RPMI7951 (cell line): ENCODE data around the gene RPS6KA1. TPM values are rescaled to one million over a fixed set of nuclear protein-coding genes. Genes with fewer than 3 reads are reported as not detected.
A peak's percentile ranks its signal among the peaks of the same experiment; 100 is the strongest.
"Not testable (repeated sequence)": the region's sequence is repeated elsewhere in the genome, so short reads cannot be mapped to it uniquely, and the experiment has no call there.

Source experiments
- DNase-seq: peaks from one replicate; pipeline ENCODE4 v3.0.0-alpha.2; 2012; ENCODE audit warnings: low read depth
- total RNA-seq: library from RNA; depleted of rRNA; stranded (reverse); fragments of >200 nt; shearing (Covaris generic); gene quantifications from 2 replicates; pipeline ENCODE4 v1.2.3, GENCODE V29; 2014; rRNA removed

The RPS6KA1 gene
- total RNA-seq, 1 experiment from 2014 or later = 33.6 TPM

DNA sequence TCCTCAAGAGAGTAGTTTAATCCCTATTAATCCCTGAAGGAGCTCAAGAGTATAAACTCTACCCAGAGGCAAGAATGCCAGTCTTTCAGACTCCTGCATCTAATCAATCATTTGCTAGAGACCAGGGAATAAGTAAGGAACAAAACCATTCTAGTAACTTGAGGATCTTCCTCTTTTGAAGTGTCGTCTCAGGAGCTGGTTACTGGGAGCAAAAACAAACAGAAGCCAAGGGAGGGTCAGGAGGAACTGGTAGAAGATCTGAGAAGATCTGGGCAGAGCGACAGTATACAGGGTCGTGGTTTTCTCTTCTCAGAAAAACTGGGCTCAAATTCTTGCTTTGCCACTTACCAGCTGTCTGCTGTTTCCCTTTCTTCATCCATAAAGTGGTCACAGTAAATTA, 69.3 kb downstream of the RPS6KA1 start:
- no peak for DNase-seq

DNA sequence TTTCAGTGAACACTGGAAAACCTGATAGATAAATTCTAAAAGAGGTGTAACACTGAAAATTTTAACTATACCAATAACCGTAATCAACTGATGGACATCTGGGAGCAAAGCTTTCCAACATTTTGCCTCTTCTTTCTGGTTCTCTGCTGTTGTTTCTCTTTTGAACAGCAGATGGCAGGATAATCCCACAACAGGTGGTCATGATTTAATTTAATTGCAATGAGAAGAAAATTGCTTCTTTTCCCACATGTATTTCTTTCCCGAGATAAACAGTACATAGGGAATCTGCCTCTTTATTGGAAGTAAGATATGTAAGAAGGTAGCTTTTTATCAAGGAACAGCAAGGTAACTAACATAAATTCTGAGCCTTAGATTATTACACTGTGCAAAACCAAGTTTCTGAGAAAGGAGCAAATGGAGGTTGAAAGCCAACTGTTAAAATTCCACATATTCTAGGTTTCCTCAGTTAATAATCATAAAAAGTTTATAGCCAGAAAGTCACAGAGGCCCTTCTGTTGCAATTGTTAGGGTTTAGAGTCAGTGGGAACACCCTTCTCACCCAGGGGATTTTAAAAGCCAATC, 72.9 kb downstream of the RPS6KA1 start:
- DNase-seq = peak; percentile 65

DNA sequence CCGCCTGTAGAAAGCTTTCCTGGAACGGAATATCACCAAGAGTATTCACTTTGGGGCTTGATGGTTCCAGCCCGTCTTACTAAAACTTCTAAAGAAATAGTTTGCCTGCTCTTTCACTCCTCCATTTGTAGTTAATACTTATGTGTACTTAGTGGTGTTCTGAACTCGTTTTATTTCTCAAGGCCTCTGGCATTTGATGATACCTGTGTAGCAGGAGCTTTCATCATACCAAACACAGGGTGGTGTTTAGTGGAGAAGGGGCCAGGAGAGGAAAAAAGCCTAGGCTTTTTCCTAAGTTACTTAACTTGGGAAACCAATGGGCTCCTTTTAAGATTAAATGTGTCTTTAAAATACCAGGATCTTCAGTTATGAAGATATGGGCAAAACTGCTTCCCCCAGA, 74.3 kb downstream of the RPS6KA1 start:
- DNase-seq = no peak

DNA sequence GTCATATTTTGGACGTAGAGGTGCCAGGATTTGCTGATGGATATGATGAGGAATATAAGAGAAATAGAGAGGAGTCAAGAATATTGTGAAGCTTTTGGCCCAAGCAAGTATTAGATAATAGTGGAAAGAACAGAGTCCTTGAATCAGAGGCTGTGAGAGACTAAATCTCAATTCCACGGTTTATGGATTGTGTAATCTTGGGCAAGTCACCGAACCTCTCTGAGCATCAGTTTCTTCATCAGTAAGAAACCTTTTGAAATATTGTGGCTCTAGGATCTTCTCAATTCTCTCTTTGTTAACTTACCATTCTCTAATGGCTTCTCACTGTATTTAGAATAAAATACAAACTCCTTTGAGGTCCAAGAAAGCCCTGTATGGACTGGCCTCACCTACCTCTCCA, 77.6 kb downstream of the RPS6KA1 start:
- no peak for DNase-seq

DNA sequence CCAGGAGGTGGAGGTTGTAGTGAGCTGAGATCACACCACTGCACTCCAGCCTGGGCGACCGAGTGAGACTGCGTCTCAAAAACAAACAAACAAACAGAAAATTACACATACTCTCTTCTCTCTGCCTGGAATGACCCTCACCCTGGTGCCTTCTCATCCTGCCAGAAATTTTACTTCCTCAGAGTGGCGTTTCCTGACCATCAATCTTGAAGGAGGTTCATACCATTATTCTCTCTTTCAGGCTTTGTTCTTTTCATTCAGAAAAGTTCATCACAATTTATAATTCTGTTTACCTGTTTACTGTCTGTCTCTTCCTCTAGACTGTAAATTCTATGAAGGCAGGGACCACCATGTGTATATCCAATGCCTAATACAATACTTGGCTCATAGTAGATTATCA, 79.3 kb downstream of the RPS6KA1 start:
- no peak for DNase-seq

DNA sequence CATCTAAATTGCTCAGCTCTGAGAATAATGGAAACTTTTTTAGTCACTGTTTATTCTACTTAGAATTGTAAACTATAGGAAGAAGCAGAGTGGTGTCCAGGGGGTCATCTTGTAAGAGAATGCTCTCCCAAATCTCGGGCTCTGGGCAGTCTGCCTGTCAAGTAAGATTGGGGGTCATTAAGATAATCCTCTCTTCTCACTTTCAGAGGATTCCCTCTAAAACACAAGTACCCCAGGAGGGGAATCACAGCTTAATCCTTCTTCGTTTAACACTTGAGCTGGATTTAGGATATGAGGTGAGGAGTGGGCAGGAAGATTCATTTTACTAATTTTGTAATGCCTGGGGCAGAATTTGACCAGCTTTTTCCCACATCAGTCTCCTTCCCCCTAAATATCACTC, 81.2 kb downstream of the RPS6KA1 start:
- no peak for DNase-seq

DNA sequence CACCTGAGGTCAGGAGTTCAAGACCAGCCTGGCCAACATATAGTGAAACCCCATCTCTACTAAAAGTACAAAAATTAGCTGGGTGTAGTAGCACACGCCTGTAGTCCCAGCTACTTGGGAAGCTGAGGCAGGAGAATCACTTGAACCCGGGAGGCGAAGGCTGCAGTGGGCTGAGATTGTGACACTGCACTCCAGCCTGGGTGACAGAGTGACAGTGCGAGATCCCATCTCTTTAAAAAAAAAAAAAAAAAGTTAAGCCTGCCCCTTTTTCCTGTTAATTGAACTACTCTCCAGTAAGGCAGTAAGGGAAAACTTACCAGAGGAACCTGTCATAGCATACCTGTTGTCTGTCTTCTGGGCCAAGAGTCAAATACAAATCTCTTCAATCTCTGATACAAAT, 83.1 kb downstream of the RPS6KA1 start:
- not testable (repeated sequence) for DNase-seq

DNA sequence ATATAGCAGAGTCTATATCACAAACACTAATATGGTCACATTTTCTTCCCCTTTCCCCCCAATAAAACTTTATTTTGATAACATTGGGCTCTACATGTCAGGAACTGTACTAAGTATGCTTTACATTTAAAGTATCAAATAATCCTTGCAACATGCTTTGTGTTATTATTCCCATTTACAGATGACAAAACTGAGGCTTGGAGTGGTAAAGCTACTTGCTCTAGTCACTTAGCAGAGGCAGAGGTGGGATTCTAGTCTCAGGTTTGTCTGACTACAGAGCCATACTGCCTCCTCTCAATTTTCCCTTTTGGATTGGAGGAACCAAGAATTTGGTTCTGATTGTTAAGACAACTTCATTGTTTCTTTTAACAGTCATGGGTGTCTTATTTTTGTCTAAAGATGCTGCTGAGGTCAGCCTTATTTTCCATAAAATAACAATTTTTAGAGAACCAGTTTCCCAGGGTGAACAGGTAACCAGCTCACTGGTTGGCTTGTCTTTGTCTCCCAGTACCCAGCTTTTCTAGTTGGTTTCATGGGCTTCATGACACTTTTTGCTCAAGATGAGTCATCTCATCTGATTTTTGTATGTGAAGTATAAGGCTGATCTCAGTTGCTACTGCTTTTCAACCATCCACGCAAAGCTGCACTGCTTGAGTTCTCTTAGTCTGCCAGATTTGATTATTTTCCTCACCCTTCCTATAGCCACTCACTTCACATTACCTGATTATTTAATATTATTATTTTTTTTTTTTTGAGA, 85.3 kb downstream of the RPS6KA1 start:
- DNase-seq = no peak

DNA sequence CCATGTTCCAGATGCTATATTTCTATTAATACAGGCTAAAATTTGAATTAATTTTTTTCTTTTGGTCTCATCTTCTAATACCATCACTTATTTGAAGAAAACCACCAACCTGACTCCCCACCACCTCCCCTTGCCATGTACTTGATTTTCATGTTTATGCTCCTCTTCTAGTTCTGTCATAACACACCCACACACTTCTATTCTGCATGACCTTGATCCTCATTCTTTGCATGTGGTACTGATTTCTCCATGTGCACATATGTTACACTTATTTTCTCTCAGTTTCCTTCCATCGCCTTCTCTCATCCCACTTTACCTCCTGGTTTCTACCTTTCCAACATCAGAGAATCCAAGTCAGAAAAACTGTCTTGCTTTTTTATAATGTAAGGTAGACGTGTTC, 87.3 kb downstream of the RPS6KA1 start:
- no peak for DNase-seq

DNA sequence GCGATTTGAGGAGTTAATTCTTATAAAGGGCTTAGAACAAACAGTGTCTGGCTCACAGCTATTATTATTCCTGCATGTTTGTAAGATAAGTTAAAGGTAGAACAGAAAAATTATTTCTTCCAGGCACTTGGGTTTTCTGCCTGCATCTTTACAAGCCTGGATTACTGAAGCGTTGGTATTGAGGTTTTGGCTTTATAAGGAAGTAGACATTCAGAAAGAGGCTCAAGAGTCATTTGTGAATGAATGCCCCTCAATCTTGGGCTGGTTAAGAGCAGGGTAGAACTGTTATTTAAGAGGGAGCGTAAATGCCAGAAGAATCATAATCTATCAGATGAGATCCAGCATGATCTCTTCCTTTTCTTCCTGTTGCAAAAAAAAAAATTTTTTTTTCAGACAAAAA, 89.0 kb downstream of the RPS6KA1 start:
- no peak for DNase-seq

Other genes with a start within 250 kb of the RPS6KA1 start
- gene SH3BGRL3, start 249.7 kb upstream of the RPS6KA1 start, total RNA-seq = 224 and 307 TPM in 2 replicates
- 4.7 and 5.7 TPM in 2 replicates for gene UBXN11, start 223.1 kb upstream of the RPS6KA1 start, total RNA-seq
- gene CD52, start 211.8 kb upstream of the RPS6KA1 start, total RNA-seq = not detected in 2 replicates
- not detected in 2 replicates for gene CRYBG2, start 175.6 kb upstream of the RPS6KA1 start, total RNA-seq
- gene ZNF683, start 157.0 kb upstream of the RPS6KA1 start, total RNA-seq = not detected in 2 replicates
- gene LIN28A, start 118.9 kb upstream of the RPS6KA1 start, total RNA-seq = not detected in 2 replicates
- gene DHDDS, start 97.4 kb upstream of the RPS6KA1 start, total RNA-seq = 30.8 and 33.2 TPM in 2 replicates
- 738 and 772 TPM in 2 replicates for gene HMGN2, start 57.3 kb upstream of the RPS6KA1 start, total RNA-seq
- gene ARID1A, start 166.3 kb downstream of the RPS6KA1 start, total RNA-seq = 12.5 and 15.4 TPM in 2 replicates